Measurements from ENCODE around the gene TRIM10.

Gene TRIM10

GRCh38 chr6:30160785-30161531 lies at the start of gene TRIM10:
Gene TRIM10 (minus strand): TSS chr6:30161211. CDS start chr6:30160858, 353 bp downstream.
- no peak for DNase-seq

GRCh38 chr6:30207619-30208295 lies 46.7 kb upstream of the TRIM10 start:
- no peak for DNase-seq

- DNase-seq, result no peak
These were observed 46.0 kb upstream of the TRIM10 start for GRCh38 chr6:30206799-30207618.

GRCh38 chr6:30206152-30206551 lies 45.1 kb upstream of the TRIM10 start:
- DNase-seq, result no peak

GRCh38 chr6:30204116-30204515 lies 43.1 kb upstream of the TRIM10 start:
- DNase-seq, result no peak

- DNase-seq, result no peak
These were observed 41.4 kb upstream of the TRIM10 start for GRCh38 chr6:30202366-30202765.

GRCh38 chr6:30200551-30201281 lies 39.7 kb upstream of the TRIM10 start:
- no peak for DNase-seq

- no peak for DNase-seq
These were observed 37.4 kb upstream of the TRIM10 start for GRCh38 chr6:30198166-30199084.

GRCh38 chr6:30196376-30196775 lies 35.4 kb upstream of the TRIM10 start:
- DNase-seq, result no peak

- no peak for DNase-seq
These were observed 34.9 kb upstream of the TRIM10 start for GRCh38 chr6:30195951-30196350.

- DNase-seq, result no peak
These were observed 34.0 kb upstream of the TRIM10 start for GRCh38 chr6:30194797-30195690.

- no peak for DNase-seq
These were observed 31.1 kb upstream of the TRIM10 start for GRCh38 chr6:30192076-30192475.

GRCh38 chr6:30188541-30188940 lies 27.5 kb upstream of the TRIM10 start:
- DNase-seq, result no peak

GRCh38 chr6:30185846-30186484 lies 25.0 kb upstream of the TRIM10 start:
- DNase-seq, result no peak

- DNase-seq, result no peak
These were observed 23.5 kb upstream of the TRIM10 start for GRCh38 chr6:30184417-30185031.

GRCh38 chr6:30180145-30180544 lies 19.1 kb upstream of the TRIM10 start:
- DNase-seq, result no peak

- DNase-seq, result no peak
These were observed 17.8 kb upstream of the TRIM10 start for GRCh38 chr6:30178837-30179236.

GRCh38 chr6:30175765-30176164 lies 14.8 kb upstream of the TRIM10 start:
- DNase-seq, result no peak

GRCh38 chr6:30172681-30173080 lies 11.7 kb upstream of the TRIM10 start:
- no peak for DNase-seq
